MCF 10A (cell line): Measurements from ENCODE around the gene ONECUT1. TPM values are rescaled to one million over a fixed set of nuclear protein-coding genes. Genes with fewer than 3 reads are reported as not detected.
A peak's percentile ranks its signal among the peaks of the same experiment; 100 is the strongest.

Source experiments
- BruUV-seq: library from RNA; stranded (reverse); fragments of 400-500 nt; replicated peaks from 2 replicates; lab custom pipeline; 2021; lab: Mats Ljungman, UMichigan
- CTCF ChIA-PET: fragments of 300-600 bp; sonication (Branson Sonifier 250); formaldehyde crosslinking; extraction: SDS; loops from one replicate; lab custom pipeline; 2021; ENCODE audit warnings: antibody characterized with exemption, inconsistent platforms; lab: Yijun Ruan, JAX
- POLR2A ChIA-PET: fragments of 300-600, 350-650 bp; sonication (Branson Sonifier 250); formaldehyde crosslinking; extraction: SDS; loops from one replicate; lab custom pipeline; 2020; ENCODE audit warnings: antibody characterized with exemption, inconsistent platforms; lab: Yijun Ruan, JAX
- DNase-seq: peaks from one replicate; pipeline ENCODE4 v3.0.0-alpha.2; 2018; ENCODE audit not compliant: unreplicated experiment
- H3K27ac Mint-ChIP-seq: one replicate; pipeline ENCODE4 v1.8.0; 2022; ENCODE audit warnings: mild to moderate bottlenecking, low read depth, mixed read lengths; ENCODE audit not compliant: unreplicated experiment
- H3K27me3 Mint-ChIP-seq: one replicate; pipeline ENCODE4 v1.8.0; 2022; ENCODE audit warnings: mixed read lengths; ENCODE audit not compliant: insufficient read depth, unreplicated experiment
- H3K36me3 Mint-ChIP-seq: one replicate; pipeline ENCODE4 v1.8.0; 2022; ENCODE audit warnings: mild to moderate bottlenecking, moderate library complexity, mixed read lengths; ENCODE audit not compliant: insufficient read depth, unreplicated experiment
- H3K4me1 Mint-ChIP-seq: one replicate; pipeline ENCODE4 v1.8.0; 2022; ENCODE audit warnings: mixed read lengths; ENCODE audit not compliant: insufficient read depth, unreplicated experiment
- H3K4me3 Mint-ChIP-seq: one replicate; pipeline ENCODE4 v1.8.0; 2022; ENCODE audit warnings: mild to moderate bottlenecking, moderate library complexity, mixed read lengths; ENCODE audit not compliant: unreplicated experiment
- H3K9me3 Mint-ChIP-seq: one replicate; pipeline ENCODE4 v1.8.0; 2022; ENCODE audit warnings: mixed read lengths; ENCODE audit not compliant: unreplicated experiment
- CTCF ChIP-seq: fragments of 200-600 bp; IDR thresholded peaks from one replicate; pipeline ENCODE4 v1.8.0; 2022; ENCODE audit warnings: antibody characterized with exemption, mild to moderate bottlenecking; ENCODE audit not compliant: unreplicated experiment
- intact Hi-C: fragments of 100-400 bp; cut with micrococcal nuclease; formaldehyde crosslinking; loops from 2 replicates; pipeline ENCODE4 v1.14.1; 2022
- total RNA-seq: library from RNA; stranded (reverse); gene quantifications from 2 replicates; pipeline ENCODE4 v1.2.3, GENCODE V29; 2022

ONECUT1 gene
- total RNA-seq, 1 experiment from 2014 or later: not detected

DNA sequence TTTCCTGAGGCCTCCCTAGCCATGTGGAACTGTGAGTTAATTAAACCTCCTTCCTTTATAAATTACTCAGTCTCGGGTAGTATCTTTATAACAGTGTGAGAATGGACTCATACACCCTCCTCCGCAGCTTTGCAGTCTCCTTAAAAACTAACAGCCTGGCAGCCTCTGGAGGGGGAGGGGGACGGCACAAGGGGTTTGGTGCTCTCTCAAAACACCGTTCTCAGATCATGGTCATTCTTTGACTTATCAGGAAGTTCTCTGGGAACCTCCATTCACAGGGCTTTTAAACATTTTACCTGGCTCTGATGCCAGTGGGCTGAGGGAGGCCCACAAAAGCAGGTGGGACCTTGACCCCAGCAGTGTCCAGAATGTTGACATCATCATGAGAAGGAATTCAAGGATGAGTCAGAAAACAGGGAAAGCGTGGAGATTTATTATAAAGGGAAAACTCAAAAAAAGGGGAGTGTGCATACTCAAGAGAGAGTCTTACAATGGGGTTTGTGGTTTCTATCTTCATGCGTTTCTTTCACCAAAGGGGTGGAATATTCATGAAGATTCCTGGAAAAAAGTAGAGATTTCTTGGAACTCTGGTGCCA is 43.9 kb downstream of the ONECUT1 start:
- H3K4me3 Mint-ChIP-seq: no peak overlapping the region
- ChIA-PET CTCF (no interaction called here), POLR2A (no interaction called here)
- TF ChIP-seq CTCF: no peak
- intact Hi-C loops: no loop called here
- H3K27me3 Mint-ChIP-seq: peaks cover 18% of the 10 kb centered on the region
- no peaks in the 10 kb centered on the region for H3K9me3 Mint-ChIP-seq
- no peak overlapping the region for H3K27ac Mint-ChIP-seq
- H3K36me3 Mint-ChIP-seq: no peaks in the 10 kb centered on the region
- no TSS peak for BruUV-seq
- DNase-seq: no peak
- no peaks in the 10 kb centered on the region for H3K4me1 Mint-ChIP-seq

DNA sequence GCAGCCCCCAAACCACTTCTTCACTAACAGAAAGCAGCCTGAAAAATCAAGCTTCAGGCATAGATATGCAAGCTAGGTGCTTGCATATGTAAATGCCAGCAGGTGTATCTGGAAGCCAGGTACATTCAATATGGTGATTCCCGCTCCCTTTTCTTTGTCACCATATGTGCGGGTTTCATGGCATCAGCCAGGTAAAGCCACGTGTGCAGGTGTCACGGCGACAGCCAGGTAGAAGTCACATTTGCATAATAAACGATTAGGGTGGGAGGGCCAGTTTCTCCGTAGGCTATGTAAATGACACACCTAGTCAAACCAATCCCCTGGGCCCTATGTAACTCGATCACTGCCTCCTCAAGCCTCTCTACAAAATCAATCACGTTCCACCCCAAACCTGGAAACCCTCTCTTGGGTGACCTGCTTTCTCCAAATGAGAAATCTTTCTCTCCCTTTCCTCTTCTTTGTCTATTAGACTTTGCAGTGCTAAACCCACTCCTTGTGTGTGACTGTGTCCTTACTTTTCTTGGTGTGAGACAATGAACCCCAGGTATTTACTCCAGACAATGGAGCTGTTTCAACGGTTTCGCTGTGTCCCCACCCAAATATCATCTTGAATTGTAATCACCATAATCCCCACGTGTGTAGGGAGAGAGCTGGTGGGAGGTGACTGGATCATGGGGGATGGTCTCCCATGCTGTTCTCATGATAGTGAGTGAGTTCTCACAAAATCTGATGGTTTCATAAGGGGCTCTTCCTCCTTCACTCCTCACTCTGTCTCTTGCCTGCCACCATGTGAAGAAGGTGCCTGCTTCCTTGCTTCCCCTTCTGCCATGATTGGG is 44.6 kb downstream of the ONECUT1 start:
- Mint-ChIP-seq H3K4me3 (no peak overlapping the region), H3K27ac (no peak overlapping the region), H3K27me3 (peaks cover 11% of the 10 kb centered on the region), H3K36me3 (no peaks in the 10 kb centered on the region), H3K9me3 (no peaks in the 10 kb centered on the region), H3K4me1 (no peaks in the 10 kb centered on the region)
- no peak for DNase-seq
- POLR2A ChIA-PET: no interaction called here
- TF ChIP-seq CTCF: no peak
- CTCF ChIA-PET: no interaction called here
- BruUV-seq: no TSS peak
- intact Hi-C loops: no loop called here

GRCh38 chr15:52738311-52738710 is 51.8 kb downstream of the ONECUT1 start:
- H3K27ac Mint-ChIP-seq: no peak overlapping the region
- no peaks in the 10 kb centered on the region for H3K4me1 Mint-ChIP-seq
- H3K36me3 Mint-ChIP-seq: no peaks in the 10 kb centered on the region
- no peak for TF ChIP-seq CTCF
- H3K4me3 Mint-ChIP-seq: no peak overlapping the region
- intact Hi-C loops: loop anchor here (5.0 to 10.0 kb wide), 2 partner anchors 174 to 756 kb away; partner anchors contain the start of gene ARPP19
- POLR2A ChIA-PET: interaction anchor here (0.8 kb wide), 1 partner anchor 9 kb away, joined by 3 read pairs; no protein-coding TSS in a partner anchor
- no peak for DNase-seq
- CTCF ChIA-PET: interaction anchor here (0.5 to 1.7 kb wide), 8 partner anchors 10 to 482 kb away, joined by 3 to 8 read pairs (median 3); no protein-coding TSS in a partner anchor
- no peaks in the 10 kb centered on the region for H3K27me3 Mint-ChIP-seq
- H3K9me3 Mint-ChIP-seq: no peaks in the 10 kb centered on the region
- BruUV-seq: no TSS peak

- CTCF ChIA-PET: interaction anchor here (0.5 to 1.7 kb wide), 10 partner anchors 10 to 481 kb away, joined by 3 to 8 read pairs (median 3); no protein-coding TSS in a partner anchor
- no peaks in the 10 kb centered on the region for H3K36me3 Mint-ChIP-seq
- no TSS peak for BruUV-seq
- intact Hi-C loops: loop anchor here (5.0 to 10.0 kb wide), 2 partner anchors 173 to 755 kb away; partner anchors contain the start of gene ARPP19
- DNase-seq: peak; percentile 25
- TF ChIP-seq CTCF: no peak
- no peaks in the 10 kb centered on the region for H3K27me3 Mint-ChIP-seq
- POLR2A ChIA-PET: interaction anchor here (0.5 to 0.8 kb wide), 2 partner anchors 8 to 58 kb away, joined by 3 read pairs; no protein-coding TSS in a partner anchor
- H3K9me3 Mint-ChIP-seq: no peaks in the 10 kb centered on the region
- H3K4me3 Mint-ChIP-seq: no peak overlapping the region
- no peak overlapping the region for H3K27ac Mint-ChIP-seq
- H3K4me1 Mint-ChIP-seq: no peaks in the 10 kb centered on the region
Measured at GRCh38 chr15:52737720-52738119, 52.4 kb downstream of the ONECUT1 start.
